ENCODE results near the gene TCEANC2.

GRCh38 chr1:54012008-54012325 lies 41.4 kb upstream of the TCEANC2 start:
- TF ChIP-seq BACH2 (CRISPR knock-in tag; IDR thresholded peaks at IDR 0.05; ENCODE audit: borderline replicate concordance): no peak
- TF ChIP-seq ARNTL (CRISPR knock-in tag; IDR thresholded peaks at IDR 0.05; ENCODE audit: borderline replicate concordance, low read depth): no peak

Measured in SK-N-SH treated with all-trans-retinoic acid at 6 μM for 48 hours (cell line).